WI38 (cell line): ENCODE measurements around the gene MYO7A.

Source experiments
- H3K4me3 ChIP-seq: 2 replicates; pipeline ENCODE4 v1.5.1; 2011; ENCODE audit warnings: low read depth, mild to moderate bottlenecking, control low read depth, low read length
- TF ChIP-seq, protein P1 (sequence below): IDR thresholded peaks from 2 replicates; pipeline ENCODE4 v1.5.1; 2012; ENCODE audit warnings: low read depth, mild to moderate bottlenecking, control low read depth, low read length

MYO7A gene

DNA sequence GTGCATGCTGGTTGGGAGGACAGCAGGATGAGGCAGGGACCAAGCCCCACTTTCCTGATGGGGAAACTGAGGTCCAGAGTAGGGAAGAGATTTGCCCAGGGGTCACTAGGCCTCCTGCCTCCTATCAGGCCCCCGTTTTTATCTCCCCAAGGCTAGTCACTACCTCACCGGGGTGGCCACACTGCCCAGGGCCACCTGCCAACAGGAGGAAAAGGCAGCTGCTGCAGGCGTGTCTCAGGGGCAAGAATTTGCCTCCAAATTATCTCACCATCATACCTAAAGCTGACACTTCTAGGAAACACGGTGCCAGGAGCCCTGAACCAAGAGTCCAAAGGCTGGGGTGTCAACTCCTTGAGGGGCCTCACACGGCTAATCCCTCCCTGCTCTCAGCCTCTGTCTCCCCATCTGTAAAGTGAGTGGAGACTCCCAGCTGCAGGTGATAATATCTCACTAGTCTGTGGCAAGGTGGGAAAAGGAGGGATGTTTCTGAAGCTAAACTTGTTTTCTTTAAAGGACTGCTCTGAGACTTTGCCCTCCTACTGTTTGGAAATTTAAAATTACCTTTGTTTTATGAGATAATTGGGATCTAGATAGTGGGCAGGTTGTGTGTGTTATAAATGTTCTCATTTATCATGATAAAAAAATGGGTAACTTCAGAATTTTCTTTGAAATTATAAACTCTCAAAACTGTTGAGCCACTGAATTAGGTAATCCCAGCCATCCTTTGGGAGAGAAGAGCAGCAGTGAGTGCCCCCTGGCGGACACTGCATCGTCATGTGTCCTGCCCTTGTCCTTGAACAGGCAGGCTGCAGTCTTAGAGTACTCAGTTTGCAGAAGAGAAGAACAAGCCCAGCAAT lies 60.0 kb downstream of the MYO7A start:
- TF ChIP-seq, protein P1, sequence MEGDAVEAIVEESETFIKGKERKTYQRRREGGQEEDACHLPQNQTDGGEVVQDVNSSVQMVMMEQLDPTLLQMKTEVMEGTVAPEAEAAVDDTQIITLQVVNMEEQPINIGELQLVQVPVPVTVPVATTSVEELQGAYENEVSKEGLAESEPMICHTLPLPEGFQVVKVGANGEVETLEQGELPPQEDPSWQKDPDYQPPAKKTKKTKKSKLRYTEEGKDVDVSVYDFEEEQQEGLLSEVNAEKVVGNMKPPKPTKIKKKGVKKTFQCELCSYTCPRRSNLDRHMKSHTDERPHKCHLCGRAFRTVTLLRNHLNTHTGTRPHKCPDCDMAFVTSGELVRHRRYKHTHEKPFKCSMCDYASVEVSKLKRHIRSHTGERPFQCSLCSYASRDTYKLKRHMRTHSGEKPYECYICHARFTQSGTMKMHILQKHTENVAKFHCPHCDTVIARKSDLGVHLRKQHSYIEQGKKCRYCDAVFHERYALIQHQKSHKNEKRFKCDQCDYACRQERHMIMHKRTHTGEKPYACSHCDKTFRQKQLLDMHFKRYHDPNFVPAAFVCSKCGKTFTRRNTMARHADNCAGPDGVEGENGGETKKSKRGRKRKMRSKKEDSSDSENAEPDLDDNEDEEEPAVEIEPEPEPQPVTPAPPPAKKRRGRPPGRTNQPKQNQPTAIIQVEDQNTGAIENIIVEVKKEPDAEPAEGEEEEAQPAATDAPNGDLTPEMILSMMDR = peak; percentile 86
- no peak overlapping the region for H3K4me3 ChIP-seq

DNA sequence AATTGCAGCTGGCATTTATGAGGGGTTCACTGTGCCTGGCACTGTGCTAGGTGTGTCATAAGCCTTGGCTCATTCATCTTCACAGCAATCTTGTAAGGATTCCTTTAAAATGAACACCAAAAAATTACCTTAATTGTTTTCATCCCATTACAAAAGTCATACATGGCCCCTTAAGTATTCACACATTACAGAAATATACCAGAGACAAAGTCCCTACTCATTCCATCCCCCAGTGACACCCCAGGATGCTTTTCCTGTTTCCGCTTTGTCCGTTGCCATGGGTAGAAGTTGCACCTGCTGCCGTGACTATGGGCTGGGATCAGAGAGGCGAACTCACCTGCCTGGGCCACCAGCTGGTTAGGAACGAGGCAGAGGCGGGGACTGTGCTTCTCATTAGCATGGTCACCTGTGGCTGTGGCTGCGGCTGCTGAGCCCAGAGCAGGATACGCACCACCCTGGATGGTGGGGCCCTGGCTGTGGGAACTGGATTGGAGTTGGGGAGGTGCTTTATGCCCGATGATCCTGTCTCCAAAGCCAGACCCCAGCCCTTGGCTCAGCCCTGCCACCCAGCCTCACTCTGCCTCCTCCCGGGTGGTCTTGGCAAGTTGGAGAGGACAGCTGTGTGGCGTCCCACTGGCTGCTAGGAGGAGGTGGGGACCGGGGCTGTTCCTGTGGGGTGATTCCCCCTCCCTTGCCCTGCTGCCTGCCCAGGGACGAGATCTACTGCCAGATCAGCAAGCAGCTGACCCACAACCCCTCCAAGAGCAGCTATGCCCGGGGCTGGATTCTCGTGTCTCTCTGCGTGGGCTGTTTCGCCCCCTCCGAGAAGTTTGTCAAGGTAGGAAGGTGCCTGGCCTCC lies 60.8 kb downstream of the MYO7A start:
- TF ChIP-seq, protein P1 = no peak
- H3K4me3 ChIP-seq = no peak overlapping the region

DNA sequence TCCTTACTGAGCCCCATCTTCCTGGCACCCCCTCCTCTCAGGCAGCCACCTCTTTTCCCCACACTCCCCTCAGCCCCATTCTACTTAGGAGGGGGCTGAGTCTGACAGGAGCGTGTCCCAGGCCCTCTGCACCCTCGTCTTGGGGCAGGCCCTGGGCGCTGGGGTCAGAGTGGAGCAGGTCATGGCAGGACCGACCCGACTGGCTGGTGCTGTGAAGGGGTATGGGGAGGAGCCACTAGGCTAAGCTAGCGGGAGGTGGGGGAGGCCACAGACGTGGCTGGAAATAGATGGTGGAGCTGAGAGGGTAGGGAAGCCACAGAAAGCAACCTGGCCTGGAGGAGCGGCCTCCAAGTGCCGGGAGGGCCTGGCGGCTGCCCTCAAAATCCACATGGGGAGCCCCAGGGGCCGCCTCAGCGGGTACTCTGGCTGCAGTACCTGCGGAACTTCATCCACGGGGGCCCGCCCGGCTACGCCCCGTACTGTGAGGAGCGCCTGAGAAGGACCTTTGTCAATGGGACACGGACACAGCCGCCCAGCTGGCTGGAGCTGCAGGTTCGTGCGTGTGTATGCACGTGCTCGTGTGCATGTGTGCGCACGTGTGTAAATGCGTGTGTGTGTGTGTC lies 61.7 kb downstream of the MYO7A start:
- H3K4me3 ChIP-seq = no peak overlapping the region
- TF ChIP-seq, protein P1 = no peak

DNA sequence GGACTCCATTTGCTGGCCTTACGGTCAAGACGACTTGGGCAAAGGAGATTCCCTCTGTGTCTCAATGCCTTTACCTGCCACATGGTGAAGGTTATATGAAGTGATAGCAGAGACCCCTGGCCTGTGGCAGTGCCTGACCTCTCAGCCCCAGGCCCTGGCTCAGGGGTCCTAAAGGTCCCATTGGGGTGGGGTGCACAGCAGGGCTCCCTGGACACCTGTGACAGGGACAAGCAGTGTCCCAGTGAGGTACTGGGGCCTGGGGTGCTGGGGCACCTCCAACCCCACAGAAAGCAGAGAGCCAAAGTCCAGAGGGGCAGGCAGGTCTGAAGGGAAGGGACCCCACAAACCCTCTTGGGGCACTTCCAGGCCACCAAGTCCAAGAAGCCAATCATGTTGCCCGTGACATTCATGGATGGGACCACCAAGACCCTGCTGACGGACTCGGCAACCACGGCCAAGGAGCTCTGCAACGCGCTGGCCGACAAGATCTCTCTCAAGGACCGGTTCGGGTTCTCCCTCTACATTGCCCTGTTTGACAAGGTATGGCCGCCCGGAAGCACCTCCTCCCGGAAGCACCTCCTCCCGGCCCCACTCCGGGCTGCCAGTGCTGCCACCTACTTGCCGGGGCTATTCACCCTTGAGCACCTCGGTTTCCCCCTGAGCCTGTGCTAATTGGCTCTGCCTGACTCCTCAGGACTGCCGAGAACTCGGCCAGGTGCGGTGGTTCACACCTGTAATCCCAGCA lies 62.5 kb downstream of the MYO7A start:
- H3K4me3 ChIP-seq = no peak overlapping the region
- TF ChIP-seq, protein P1 = no peak

DNA sequence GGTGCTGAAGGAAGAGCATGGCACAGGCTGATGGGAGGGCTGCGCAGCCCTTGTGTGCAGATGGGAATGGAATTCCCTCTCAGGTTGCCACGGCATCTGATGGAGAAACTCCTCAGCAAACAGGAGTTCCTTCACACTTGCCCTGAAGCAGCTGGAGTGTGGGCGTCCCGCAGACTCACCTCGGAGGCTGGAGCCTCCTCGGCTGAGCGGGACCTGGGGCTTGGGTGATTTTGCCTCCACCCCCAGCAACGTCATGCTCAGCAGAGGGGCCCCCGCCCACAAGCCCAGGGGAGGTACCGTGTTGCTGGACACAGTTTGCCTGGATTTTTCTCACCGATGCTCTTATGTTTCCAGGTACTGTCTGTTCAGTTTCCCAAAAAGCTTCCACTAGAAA lies 63.4 kb downstream of the MYO7A start:
- TF ChIP-seq, protein P1 = no peak
- no peak overlapping the region for H3K4me3 ChIP-seq

DNA sequence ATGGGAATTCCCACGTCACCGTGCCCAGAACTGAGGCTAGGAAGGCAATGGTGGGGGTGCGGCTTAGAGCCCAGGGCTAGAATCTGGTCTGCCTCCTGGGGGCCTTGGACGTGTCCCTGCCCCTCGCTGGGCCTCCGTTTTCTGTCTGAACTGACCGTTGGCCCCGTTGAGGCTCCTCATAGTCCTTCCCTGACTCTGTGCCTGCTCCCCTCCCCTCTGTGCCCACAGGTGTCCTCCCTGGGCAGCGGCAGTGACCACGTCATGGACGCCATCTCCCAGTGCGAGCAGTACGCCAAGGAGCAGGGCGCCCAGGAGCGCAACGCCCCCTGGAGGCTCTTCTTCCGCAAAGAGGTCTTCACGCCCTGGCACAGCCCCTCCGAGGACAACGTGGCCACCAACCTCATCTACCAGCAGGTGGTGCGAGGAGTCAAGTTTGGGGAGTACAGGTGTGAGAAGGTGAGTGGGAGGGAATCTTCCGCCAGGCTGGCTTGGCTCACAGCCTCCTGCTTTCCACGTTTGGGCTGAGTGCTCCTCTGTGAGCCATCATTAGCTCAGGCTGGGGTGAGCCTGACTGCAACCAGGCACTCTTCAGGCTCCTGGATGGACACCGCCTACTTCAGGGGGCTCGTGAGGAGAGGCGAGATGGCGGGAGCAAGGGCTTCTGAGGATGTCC lies 63.9 kb downstream of the MYO7A start:
- H3K4me3 ChIP-seq = no peak overlapping the region
- TF ChIP-seq, protein P1 = no peak
